ENCODE measurements around the gene KCNAB1.
"Not testable (repeated sequence)": the region's sequence is repeated elsewhere in the genome, so short reads cannot be mapped to it uniquely, and the experiment has no call there.

Gene KCNAB1

GRCh38 chr3:156120528-156121251 is at the start of gene KCNAB1:
TSS of gene KCNAB1 (plus strand) at chr3:156120578.
- DNase-seq, result no peak

GRCh38 chr3:156071031-156071430 is 49.3 kb upstream of the KCNAB1 start:
- DNase-seq, result no peak

GRCh38 chr3:156072950-156073657 is 47.3 kb upstream of the KCNAB1 start:
- not testable (repeated sequence) for DNase-seq

GRCh38 chr3:156090126-156090525 is 30.3 kb upstream of the KCNAB1 start:
- no peak for DNase-seq

- DNase-seq, result no peak
These were observed 26.4 kb upstream of the KCNAB1 start for GRCh38 chr3:156093964-156094363.

- no peak for DNase-seq
These were observed 26.0 kb upstream of the KCNAB1 start for GRCh38 chr3:156094391-156094790.

GRCh38 chr3:156095652-156096051 is 24.7 kb upstream of the KCNAB1 start:
- not testable (repeated sequence) for DNase-seq

- DNase-seq, result no peak
These were observed 21.8 kb upstream of the KCNAB1 start for GRCh38 chr3:156098437-156099035.

GRCh38 chr3:156099348-156099747 is 21.0 kb upstream of the KCNAB1 start:
- not testable (repeated sequence) for DNase-seq

GRCh38 chr3:156099984-156100383 is 20.4 kb upstream of the KCNAB1 start:
- not testable (repeated sequence) for DNase-seq

GRCh38 chr3:156102267-156102931 is 18.0 kb upstream of the KCNAB1 start:
- DNase-seq, result no peak

- no peak for DNase-seq
These were observed 13.5 kb upstream of the KCNAB1 start for GRCh38 chr3:156106721-156107373.

GRCh38 chr3:156107504-156107903 is 12.9 kb upstream of the KCNAB1 start:
- DNase-seq, result no peak

GRCh38 chr3:156108616-156109015 is 11.8 kb upstream of the KCNAB1 start:
- no peak for DNase-seq

- DNase-seq, result no peak
These were observed 10.4 kb upstream of the KCNAB1 start for GRCh38 chr3:156109989-156110388.

- DNase-seq, result no peak
These were observed 6.1 kb downstream of the KCNAB1 start for GRCh38 chr3:156126467-156126866.

- DNase-seq, result no peak
These were observed 10.9 kb downstream of the KCNAB1 start for GRCh38 chr3:156131241-156131640.

GRCh38 chr3:156131799-156132198 is 11.4 kb downstream of the KCNAB1 start:
- DNase-seq, result no peak

GRCh38 chr3:156132313-156132712 is 11.9 kb downstream of the KCNAB1 start:
- DNase-seq, result no peak

GRCh38 chr3:156133076-156133475 is 12.7 kb downstream of the KCNAB1 start:
- no peak for DNase-seq

- no peak for DNase-seq
These were observed 15.7 kb downstream of the KCNAB1 start for GRCh38 chr3:156135921-156136638.

GRCh38 chr3:156137397-156137796 is 17.0 kb downstream of the KCNAB1 start:
- DNase-seq, result not testable (repeated sequence)
